ENCODE results near the gene PCCA. TPM values are rescaled to one million over a fixed set of nuclear protein-coding genes. Genes with fewer than 3 reads are reported as not detected.

PCCA gene
- total RNA-seq, 1 experiment from 2014 or later: 52.8 TPM

- CTCF ChIA-PET: interaction anchor here (0.6 kb wide), 1 partner anchor 741 kb away, joined by 3 read pairs; no protein-coding TSS in a partner anchor
Observed at GRCh38 chr13:100356889-100357288, 268.0 kb downstream of the PCCA start.

More at GRCh38 chr13:100356889-100357288, 268.0 kb downstream of the PCCA start:
- ATAC-seq (no peak), DNase-seq (ENCODE audit: low spot score) (no peak)
- POLR2A ChIA-PET: no interaction called here
- Mint-ChIP-seq H3K27me3 (ENCODE audit: low read depth) (no peaks in the 10 kb centered on the region), H3K4me3 (no peak overlapping the region), H3K27ac (no peak overlapping the region), H3K36me3 (peaks cover 5% of the 10 kb centered on the region), H3K9me3 (peaks cover 4% of the 10 kb centered on the region; the same call in 1 of the 2 replicates), H3K4me1 (peaks cover 62% of the 10 kb centered on the region)
- TF ChIP-seq FOXJ3 (CRISPR knock-in tag; IDR thresholded peaks at IDR 0.05; ENCODE audit: borderline replicate concordance): no peak
- no peak for TF ChIP-seq ZNF671 (CRISPR knock-in tag; IDR thresholded peaks at IDR 0.05)
- TF ChIP-seq NR3C1 (CRISPR knock-in tag; conservative IDR thresholded peaks at IDR 0.05; ENCODE audit: low read depth): no peak
- TF ChIP-seq NFE2L1 (CRISPR knock-in tag; IDR thresholded peaks at IDR 0.05): no peak
- TF ChIP-seq, protein P1, sequence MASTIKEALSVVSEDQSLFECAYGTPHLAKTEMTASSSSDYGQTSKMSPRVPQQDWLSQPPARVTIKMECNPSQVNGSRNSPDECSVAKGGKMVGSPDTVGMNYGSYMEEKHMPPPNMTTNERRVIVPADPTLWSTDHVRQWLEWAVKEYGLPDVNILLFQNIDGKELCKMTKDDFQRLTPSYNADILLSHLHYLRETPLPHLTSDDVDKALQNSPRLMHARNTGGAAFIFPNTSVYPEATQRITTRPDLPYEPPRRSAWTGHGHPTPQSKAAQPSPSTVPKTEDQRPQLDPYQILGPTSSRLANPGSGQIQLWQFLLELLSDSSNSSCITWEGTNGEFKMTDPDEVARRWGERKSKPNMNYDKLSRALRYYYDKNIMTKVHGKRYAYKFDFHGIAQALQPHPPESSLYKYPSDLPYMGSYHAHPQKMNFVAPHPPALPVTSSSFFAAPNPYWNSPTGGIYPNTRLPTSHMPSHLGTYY (CRISPR knock-in tag; IDR thresholded peaks at IDR 0.05): no peak
- no peak for TF ChIP-seq JAZF1 (CRISPR knock-in tag; IDR thresholded peaks at IDR 0.05)
- TF ChIP-seq, protein P2, sequence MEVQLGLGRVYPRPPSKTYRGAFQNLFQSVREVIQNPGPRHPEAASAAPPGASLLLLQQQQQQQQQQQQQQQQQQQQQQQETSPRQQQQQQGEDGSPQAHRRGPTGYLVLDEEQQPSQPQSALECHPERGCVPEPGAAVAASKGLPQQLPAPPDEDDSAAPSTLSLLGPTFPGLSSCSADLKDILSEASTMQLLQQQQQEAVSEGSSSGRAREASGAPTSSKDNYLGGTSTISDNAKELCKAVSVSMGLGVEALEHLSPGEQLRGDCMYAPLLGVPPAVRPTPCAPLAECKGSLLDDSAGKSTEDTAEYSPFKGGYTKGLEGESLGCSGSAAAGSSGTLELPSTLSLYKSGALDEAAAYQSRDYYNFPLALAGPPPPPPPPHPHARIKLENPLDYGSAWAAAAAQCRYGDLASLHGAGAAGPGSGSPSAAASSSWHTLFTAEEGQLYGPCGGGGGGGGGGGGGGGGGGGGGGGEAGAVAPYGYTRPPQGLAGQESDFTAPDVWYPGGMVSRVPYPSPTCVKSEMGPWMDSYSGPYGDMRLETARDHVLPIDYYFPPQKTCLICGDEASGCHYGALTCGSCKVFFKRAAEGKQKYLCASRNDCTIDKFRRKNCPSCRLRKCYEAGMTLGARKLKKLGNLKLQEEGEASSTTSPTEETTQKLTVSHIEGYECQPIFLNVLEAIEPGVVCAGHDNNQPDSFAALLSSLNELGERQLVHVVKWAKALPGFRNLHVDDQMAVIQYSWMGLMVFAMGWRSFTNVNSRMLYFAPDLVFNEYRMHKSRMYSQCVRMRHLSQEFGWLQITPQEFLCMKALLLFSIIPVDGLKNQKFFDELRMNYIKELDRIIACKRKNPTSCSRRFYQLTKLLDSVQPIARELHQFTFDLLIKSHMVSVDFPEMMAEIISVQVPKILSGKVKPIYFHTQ (CRISPR knock-in tag; IDR thresholded peaks at IDR 0.05): no peak
- TF ChIP-seq, protein P3, sequence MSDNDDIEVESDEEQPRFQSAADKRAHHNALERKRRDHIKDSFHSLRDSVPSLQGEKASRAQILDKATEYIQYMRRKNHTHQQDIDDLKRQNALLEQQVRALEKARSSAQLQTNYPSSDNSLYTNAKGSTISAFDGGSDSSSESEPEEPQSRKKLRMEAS (CRISPR knock-in tag; IDR thresholded peaks at IDR 0.05): no peak
- TF ChIP-seq, protein P4, sequence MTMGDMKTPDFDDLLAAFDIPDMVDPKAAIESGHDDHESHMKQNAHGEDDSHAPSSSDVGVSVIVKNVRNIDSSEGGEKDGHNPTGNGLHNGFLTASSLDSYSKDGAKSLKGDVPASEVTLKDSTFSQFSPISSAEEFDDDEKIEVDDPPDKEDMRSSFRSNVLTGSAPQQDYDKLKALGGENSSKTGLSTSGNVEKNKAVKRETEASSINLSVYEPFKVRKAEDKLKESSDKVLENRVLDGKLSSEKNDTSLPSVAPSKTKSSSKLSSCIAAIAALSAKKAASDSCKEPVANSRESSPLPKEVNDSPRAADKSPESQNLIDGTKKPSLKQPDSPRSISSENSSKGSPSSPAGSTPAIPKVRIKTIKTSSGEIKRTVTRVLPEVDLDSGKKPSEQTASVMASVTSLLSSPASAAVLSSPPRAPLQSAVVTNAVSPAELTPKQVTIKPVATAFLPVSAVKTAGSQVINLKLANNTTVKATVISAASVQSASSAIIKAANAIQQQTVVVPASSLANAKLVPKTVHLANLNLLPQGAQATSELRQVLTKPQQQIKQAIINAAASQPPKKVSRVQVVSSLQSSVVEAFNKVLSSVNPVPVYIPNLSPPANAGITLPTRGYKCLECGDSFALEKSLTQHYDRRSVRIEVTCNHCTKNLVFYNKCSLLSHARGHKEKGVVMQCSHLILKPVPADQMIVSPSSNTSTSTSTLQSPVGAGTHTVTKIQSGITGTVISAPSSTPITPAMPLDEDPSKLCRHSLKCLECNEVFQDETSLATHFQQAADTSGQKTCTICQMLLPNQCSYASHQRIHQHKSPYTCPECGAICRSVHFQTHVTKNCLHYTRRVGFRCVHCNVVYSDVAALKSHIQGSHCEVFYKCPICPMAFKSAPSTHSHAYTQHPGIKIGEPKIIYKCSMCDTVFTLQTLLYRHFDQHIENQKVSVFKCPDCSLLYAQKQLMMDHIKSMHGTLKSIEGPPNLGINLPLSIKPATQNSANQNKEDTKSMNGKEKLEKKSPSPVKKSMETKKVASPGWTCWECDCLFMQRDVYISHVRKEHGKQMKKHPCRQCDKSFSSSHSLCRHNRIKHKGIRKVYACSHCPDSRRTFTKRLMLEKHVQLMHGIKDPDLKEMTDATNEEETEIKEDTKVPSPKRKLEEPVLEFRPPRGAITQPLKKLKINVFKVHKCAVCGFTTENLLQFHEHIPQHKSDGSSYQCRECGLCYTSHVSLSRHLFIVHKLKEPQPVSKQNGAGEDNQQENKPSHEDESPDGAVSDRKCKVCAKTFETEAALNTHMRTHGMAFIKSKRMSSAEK (CRISPR knock-in tag; IDR thresholded peaks at IDR 0.05; ENCODE audit: borderline replicate concordance): no peak
- TF ChIP-seq MXD4 (CRISPR knock-in tag; IDR thresholded peaks at IDR 0.05; ENCODE audit: borderline replicate concordance): no peak
- no peak for TF ChIP-seq NR2C2 (CRISPR knock-in tag; IDR thresholded peaks at IDR 0.05)
- TF ChIP-seq, protein P5, sequence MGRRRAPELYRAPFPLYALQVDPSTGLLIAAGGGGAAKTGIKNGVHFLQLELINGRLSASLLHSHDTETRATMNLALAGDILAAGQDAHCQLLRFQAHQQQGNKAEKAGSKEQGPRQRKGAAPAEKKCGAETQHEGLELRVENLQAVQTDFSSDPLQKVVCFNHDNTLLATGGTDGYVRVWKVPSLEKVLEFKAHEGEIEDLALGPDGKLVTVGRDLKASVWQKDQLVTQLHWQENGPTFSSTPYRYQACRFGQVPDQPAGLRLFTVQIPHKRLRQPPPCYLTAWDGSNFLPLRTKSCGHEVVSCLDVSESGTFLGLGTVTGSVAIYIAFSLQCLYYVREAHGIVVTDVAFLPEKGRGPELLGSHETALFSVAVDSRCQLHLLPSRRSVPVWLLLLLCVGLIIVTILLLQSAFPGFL (CRISPR knock-in tag; IDR thresholded peaks at IDR 0.05; ENCODE audit: borderline replicate concordance): no peak
- no peak for TF ChIP-seq STAT6 (CRISPR knock-in tag; conservative IDR thresholded peaks at IDR 0.05; ENCODE audit: low read depth)
- TF ChIP-seq RORB (CRISPR knock-in tag; IDR thresholded peaks at IDR 0.05): no peak
- TF ChIP-seq ZNF425 (CRISPR knock-in tag; conservative IDR thresholded peaks at IDR 0.05): no peak
- no peak for TF ChIP-seq E2F1 (CRISPR knock-in tag; IDR thresholded peaks at IDR 0.05)
- TF ChIP-seq TP53 (CRISPR knock-in tag; IDR thresholded peaks at IDR 0.05): no peak
